ENCODE data around the gene SSTR3.

Gene SSTR3

DNA sequence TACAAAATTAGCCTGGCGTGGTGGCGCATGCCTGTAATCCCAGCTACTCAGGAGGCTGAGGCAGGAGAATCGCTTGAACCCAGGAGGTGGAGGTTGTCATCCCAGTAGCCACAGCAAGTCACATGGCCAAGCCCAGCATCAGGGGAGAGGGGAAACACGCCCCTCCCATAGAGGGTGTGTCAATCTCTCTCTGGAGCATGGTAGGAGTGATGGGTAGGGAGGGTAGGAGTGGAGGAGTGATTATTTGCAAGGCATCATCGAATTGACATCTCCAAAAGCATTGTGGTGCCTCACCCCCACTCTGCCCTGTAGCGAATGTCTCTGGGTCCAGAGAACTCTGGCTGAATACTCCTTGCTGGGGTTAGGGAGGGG, 6.1 kb upstream of the SSTR3 start:
- peak overlapping the region; percentile 35 for H3K4me3 ChIP-seq (ENCODE audit: low read depth, low read length, poor library complexity, severe bottlenecking)
- TF ChIP-seq EZH2 (IDR thresholded peaks at IDR 0.05; ENCODE audit: borderline replicate concordance, low read length) = no peak
- TF ChIP-seq, protein P1, sequence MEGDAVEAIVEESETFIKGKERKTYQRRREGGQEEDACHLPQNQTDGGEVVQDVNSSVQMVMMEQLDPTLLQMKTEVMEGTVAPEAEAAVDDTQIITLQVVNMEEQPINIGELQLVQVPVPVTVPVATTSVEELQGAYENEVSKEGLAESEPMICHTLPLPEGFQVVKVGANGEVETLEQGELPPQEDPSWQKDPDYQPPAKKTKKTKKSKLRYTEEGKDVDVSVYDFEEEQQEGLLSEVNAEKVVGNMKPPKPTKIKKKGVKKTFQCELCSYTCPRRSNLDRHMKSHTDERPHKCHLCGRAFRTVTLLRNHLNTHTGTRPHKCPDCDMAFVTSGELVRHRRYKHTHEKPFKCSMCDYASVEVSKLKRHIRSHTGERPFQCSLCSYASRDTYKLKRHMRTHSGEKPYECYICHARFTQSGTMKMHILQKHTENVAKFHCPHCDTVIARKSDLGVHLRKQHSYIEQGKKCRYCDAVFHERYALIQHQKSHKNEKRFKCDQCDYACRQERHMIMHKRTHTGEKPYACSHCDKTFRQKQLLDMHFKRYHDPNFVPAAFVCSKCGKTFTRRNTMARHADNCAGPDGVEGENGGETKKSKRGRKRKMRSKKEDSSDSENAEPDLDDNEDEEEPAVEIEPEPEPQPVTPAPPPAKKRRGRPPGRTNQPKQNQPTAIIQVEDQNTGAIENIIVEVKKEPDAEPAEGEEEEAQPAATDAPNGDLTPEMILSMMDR (IDR thresholded peaks at IDR 0.05; ENCODE audit: low read length) = no peak
- peaks cover 7% of the 10 kb centered on the region for H3K36me3 ChIP-seq (ENCODE audit: insufficient read depth, low read length)
- H3K27ac ChIP-seq (ENCODE audit: low read depth, low read length, poor library complexity, severe bottlenecking) = peak overlapping the region; percentile 92
- peaks cover 4% of the 10 kb centered on the region; the same call in 1 of the 2 replicates for H3K9me3 ChIP-seq (ENCODE audit: low read length)
- H3K9me2 ChIP-seq (ENCODE audit: low read depth, low read length) = no peaks in the 10 kb centered on the region
- H2AFZ ChIP-seq (ENCODE audit: low read length) = no peak overlapping the region
- H3K4me2 ChIP-seq (ENCODE audit: low read length) = peak overlapping the region; percentile 65
- H3K4me1 ChIP-seq (ENCODE audit: insufficient read depth, low read length, severe bottlenecking) = peaks cover 27% of the 10 kb centered on the region
- 0 out of 2 replicates have a peak, but pooled peaks cover 4% of the 10 kb centered on the region for H3F3A ChIP-seq (ENCODE audit: insufficient read depth, low read length)
- H3K27me3 ChIP-seq (ENCODE audit: insufficient read depth, low read length) = no peaks in the 10 kb centered on the region
- no peaks in the 10 kb centered on the region for H4K20me1 ChIP-seq (ENCODE audit: insufficient read depth, low read length)
- H3K9ac ChIP-seq (ENCODE audit: low read length) = peak overlapping the region; percentile 21; the same call in 1 of the 2 replicates
- no peaks in the 10 kb centered on the region for H3K79me2 ChIP-seq (ENCODE audit: insufficient read depth, low read length)

DNA sequence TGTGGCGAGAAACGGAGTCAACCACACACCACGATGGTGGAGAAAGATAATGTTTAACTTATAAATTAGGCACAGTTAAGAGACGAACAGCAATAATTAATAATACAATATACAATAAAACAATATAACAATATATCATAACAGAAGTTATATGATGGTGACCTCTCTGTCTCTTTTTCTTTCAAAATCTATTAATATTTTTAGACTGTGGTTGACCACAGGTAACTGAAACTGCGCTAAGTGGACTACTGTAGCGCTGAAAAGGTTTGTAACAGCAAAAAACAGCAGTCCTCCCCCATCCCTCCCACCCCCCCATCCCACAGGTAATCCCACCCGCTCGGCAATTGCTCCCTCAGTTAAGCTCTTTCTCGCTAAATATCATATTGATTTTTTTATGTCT, 3.6 kb upstream of the SSTR3 start:
- H3K4me1 ChIP-seq (ENCODE audit: insufficient read depth, low read length, severe bottlenecking) = peaks cover 23% of the 10 kb centered on the region
- H3K4me2 ChIP-seq (ENCODE audit: low read length) = no peak overlapping the region
- H3K9me3 ChIP-seq (ENCODE audit: low read length) = no peaks in the 10 kb centered on the region
- H3K27ac ChIP-seq (ENCODE audit: low read depth, low read length, poor library complexity, severe bottlenecking) = no peak overlapping the region
- no peak overlapping the region for H3K9ac ChIP-seq (ENCODE audit: low read length)
- H3K4me3 ChIP-seq (ENCODE audit: low read depth, low read length, poor library complexity, severe bottlenecking) = no peak overlapping the region
- H4K20me1 ChIP-seq (ENCODE audit: insufficient read depth, low read length) = no peaks in the 10 kb centered on the region
- no peaks in the 10 kb centered on the region for H3K9me2 ChIP-seq (ENCODE audit: low read depth, low read length)
- H3K27me3 ChIP-seq (ENCODE audit: insufficient read depth, low read length) = peaks cover 2% of the 10 kb centered on the region; the same call in 1 of the 2 replicates
- TF ChIP-seq, protein P1 (IDR thresholded peaks at IDR 0.05; ENCODE audit: low read length) = no peak
- TF ChIP-seq EZH2 (IDR thresholded peaks at IDR 0.05; ENCODE audit: borderline replicate concordance, low read length) = no peak
- H3K36me3 ChIP-seq (ENCODE audit: insufficient read depth, low read length) = no peaks in the 10 kb centered on the region; the same call in 1 of the 2 replicates
- H2AFZ ChIP-seq (ENCODE audit: low read length) = no peak overlapping the region
- H3F3A ChIP-seq (ENCODE audit: insufficient read depth, low read length) = 0 out of 2 replicates have a peak, but pooled peaks cover 4% of the 10 kb centered on the region
- H3K79me2 ChIP-seq (ENCODE audit: insufficient read depth, low read length) = no peaks in the 10 kb centered on the region

DNA sequence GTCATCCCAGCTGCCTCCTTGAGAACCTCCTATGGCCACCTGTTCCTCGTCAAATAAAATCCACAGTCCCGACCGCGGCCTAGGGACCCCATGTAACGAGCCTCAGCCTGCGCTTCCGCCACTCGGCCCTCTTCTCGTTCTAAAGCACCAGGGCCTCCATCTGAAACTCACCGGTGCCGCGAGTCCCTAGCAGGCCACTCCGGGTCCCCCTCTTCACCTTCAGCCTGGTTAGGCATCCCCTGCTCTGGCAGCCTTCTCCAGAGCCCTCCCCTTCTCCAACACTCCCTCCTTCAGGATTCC, 2.4 kb upstream of the SSTR3 start:
- H3K36me3 ChIP-seq (ENCODE audit: insufficient read depth, low read length) = no peaks in the 10 kb centered on the region; the same call in 1 of the 2 replicates
- H3K27ac ChIP-seq (ENCODE audit: low read depth, low read length, poor library complexity, severe bottlenecking) = no peak overlapping the region
- no peaks in the 10 kb centered on the region for H3K79me2 ChIP-seq (ENCODE audit: insufficient read depth, low read length)
- H3K4me1 ChIP-seq (ENCODE audit: insufficient read depth, low read length, severe bottlenecking) = peaks cover 17% of the 10 kb centered on the region
- H4K20me1 ChIP-seq (ENCODE audit: insufficient read depth, low read length) = no peaks in the 10 kb centered on the region
- no peaks in the 10 kb centered on the region for H3K9me2 ChIP-seq (ENCODE audit: low read depth, low read length)
- H3K9ac ChIP-seq (ENCODE audit: low read length) = no peak overlapping the region
- H3K27me3 ChIP-seq (ENCODE audit: insufficient read depth, low read length) = peaks cover 6% of the 10 kb centered on the region; the same call in 1 of the 2 replicates
- 0 out of 2 replicates have a peak, but pooled peaks cover 4% of the 10 kb centered on the region for H3F3A ChIP-seq (ENCODE audit: insufficient read depth, low read length)
- H3K4me3 ChIP-seq (ENCODE audit: low read depth, low read length, poor library complexity, severe bottlenecking) = no peak overlapping the region
- no peak overlapping the region for H3K4me2 ChIP-seq (ENCODE audit: low read length)
- H3K9me3 ChIP-seq (ENCODE audit: low read length) = no peaks in the 10 kb centered on the region
- TF ChIP-seq EZH2 (IDR thresholded peaks at IDR 0.05; ENCODE audit: borderline replicate concordance, low read length) = no peak
- TF ChIP-seq, protein P1 (IDR thresholded peaks at IDR 0.05; ENCODE audit: low read length) = no peak
- H2AFZ ChIP-seq (ENCODE audit: low read length) = no peak overlapping the region
